Loucy (cell line): ENCODE measurements around the gene LRRN2.

Experiments used
- H2AFZ ChIP-seq: fragments of 200-600 bp; sonication (generic); 2 replicates; pipeline ENCODE4 v1.6.0; 2016; ENCODE audit warnings: antibody characterized with exemption, mild to moderate bottlenecking, low read length, moderate library complexity
- H3F3A ChIP-seq: fragments of 200-600 bp; 2 replicates; pipeline ENCODE4 v1.6.0; 2016; ENCODE audit warnings: antibody characterized with exemption, low read depth, mild to moderate bottlenecking
- H3K27me3 ChIP-seq: fragments of 200-600 bp; sonication (generic); 2 replicates; pipeline ENCODE4 v1.6.1; 2014; ENCODE audit warnings: low read length, mild to moderate bottlenecking; ENCODE audit not compliant: insufficient read depth, poor library complexity, severe bottlenecking
- H3K36me3 ChIP-seq: fragments of 200-600 bp; sonication (generic); 2 replicates; pipeline ENCODE4 v1.6.1; 2016; ENCODE audit warnings: low read length; ENCODE audit not compliant: insufficient read depth
- H3K4me1 ChIP-seq: fragments of 200-600 bp; sonication (generic); 2 replicates; pipeline ENCODE4 v1.5.1; 2014; ENCODE audit warnings: low read length, mild to moderate bottlenecking; ENCODE audit not compliant: insufficient read depth, poor library complexity, severe bottlenecking
- H3K4me2 ChIP-seq: fragments of 200-600 bp; sonication (generic); 2 replicates; pipeline ENCODE4 v1.6.0; 2014; ENCODE audit warnings: antibody characterized with exemption, low read length, low read depth, mild to moderate bottlenecking; ENCODE audit not compliant: poor library complexity, severe bottlenecking
- H3K4me3 ChIP-seq: fragments of 200-600 bp; sonication (generic); 2 replicates; pipeline ENCODE4 v1.5.1; 2014; ENCODE audit warnings: low read length, mild to moderate bottlenecking, mixed read lengths; ENCODE audit not compliant: poor library complexity, severe bottlenecking
- H3K79me2 ChIP-seq: fragments of 200-600 bp; sonication (generic); 2 replicates; pipeline ENCODE4 v1.6.1; 2014; ENCODE audit warnings: low read length; ENCODE audit not compliant: insufficient read depth
- H3K9ac ChIP-seq: fragments of 200-600 bp; sonication (generic); 2 replicates; pipeline ENCODE4 v1.6.0; 2014; ENCODE audit warnings: mild to moderate bottlenecking, low read depth, low read length, moderate library complexity; ENCODE audit not compliant: poor library complexity, severe bottlenecking
- H3K9me2 ChIP-seq: fragments of 200-600 bp; sonication (generic); replicated peaks from 2 replicates; pipeline ENCODE4 v1.6.1; 2016; ENCODE audit warnings: low read depth, low read length, mixed read lengths
- H3K9me3 ChIP-seq: fragments of 200-600 bp; sonication (generic); 2 replicates; pipeline ENCODE4 v1.6.1; 2014; ENCODE audit warnings: mild to moderate bottlenecking, antibody characterized with exemption, low read length, low read depth; ENCODE audit not compliant: insufficient read depth
- H4K20me1 ChIP-seq: fragments of 200-600 bp; sonication (generic); 2 replicates; pipeline ENCODE4 v1.6.0; 2014; ENCODE audit warnings: antibody characterized with exemption, low read length, mild to moderate bottlenecking; ENCODE audit not compliant: insufficient read depth, poor library complexity, severe bottlenecking
- CTCF ChIP-seq: fragments of 200-600 bp; sonication (generic); conservative IDR thresholded peaks from 2 replicates; pipeline ENCODE4 v1.5.1; 2014; ENCODE audit warnings: mild to moderate bottlenecking, antibody characterized with exemption, low read length
- EZH2phosphoT487 ChIP-seq: fragments of 200-600 bp; IDR thresholded peaks from 2 replicates; pipeline ENCODE4 v1.6.1; 2018; ENCODE audit warnings: antibody characterized with exemption, mild to moderate bottlenecking, moderate library complexity, borderline replicate concordance

The LRRN2 gene

DNA sequence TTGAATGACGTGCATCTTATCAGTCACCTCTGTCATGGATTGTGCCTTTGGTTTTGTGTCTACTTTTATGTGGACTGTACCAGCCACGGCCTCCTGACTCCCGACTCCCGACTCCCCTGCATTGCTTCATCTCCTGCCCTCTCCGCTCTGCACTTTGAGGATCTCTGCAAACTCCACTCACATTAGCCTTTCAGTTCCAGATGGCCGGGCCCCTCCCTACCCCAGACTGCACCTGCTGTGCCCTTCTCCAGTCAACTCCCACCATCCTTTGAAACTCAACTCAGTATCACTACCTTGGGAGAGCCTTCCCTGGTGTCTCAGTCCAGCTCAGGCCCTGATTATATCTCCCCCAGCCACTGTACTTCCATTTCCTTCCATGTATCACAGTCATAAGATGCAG is 97.9 kb downstream of the LRRN2 start:
- Histone ChIP-seq H3K27me3 (no peaks in the 10 kb centered on the region), H3K79me2 (no peaks in the 10 kb centered on the region), H3K9me3 (no peaks in the 10 kb centered on the region), H3K4me2 (no peak overlapping the region), H3K9ac (no peak overlapping the region), H4K20me1 (no peaks in the 10 kb centered on the region), H3K4me3 (no peak overlapping the region), H3F3A (no peaks in the 10 kb centered on the region), H2AFZ (no peak overlapping the region), H3K9me2 (no peaks in the 10 kb centered on the region), H3K36me3 (no peaks in the 10 kb centered on the region), H3K4me1 (no peaks in the 10 kb centered on the region)
- no peak for TF ChIP-seq CTCF
- no peak for TF ChIP-seq EZH2phosphoT487

DNA sequence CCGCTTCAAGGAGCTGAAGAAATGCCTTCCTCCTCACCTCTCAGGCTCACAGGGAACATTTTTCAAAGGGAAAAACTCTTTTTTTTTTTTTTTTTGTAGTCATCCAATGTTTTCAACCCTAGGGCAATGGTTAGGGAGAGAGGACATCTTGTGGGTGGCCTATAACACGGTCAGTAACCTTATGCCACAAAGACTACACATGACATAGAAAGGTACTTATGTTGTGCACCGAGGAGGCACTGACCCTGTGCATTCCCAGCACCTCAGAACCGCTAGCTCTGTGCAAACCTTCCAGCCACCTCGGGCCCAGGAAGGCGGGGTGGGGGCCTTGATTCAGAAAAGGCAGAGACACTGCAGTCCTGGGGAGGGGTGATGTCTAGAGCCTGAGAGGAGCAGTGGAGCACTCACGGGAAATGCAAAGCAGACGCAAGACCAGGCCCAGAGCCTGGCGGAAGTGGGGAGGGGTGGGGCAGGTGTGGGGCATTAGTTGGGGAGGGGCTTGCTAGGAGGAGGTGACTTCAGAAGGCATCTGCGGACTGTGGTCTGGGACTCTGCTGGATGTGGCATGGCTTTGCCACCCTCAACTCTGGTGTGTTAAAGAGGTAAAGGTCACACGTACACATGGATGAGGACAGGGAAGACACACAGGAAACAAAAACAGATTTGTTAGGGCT is 100.7 kb downstream of the LRRN2 start:
- Histone ChIP-seq H3K9me2 (no peaks in the 10 kb centered on the region), H3K27me3 (no peaks in the 10 kb centered on the region), H3K4me3 (no peak overlapping the region), H3K36me3 (no peaks in the 10 kb centered on the region), H3K79me2 (no peaks in the 10 kb centered on the region), H3K4me2 (no peak overlapping the region), H3K9ac (no peak overlapping the region), H2AFZ (no peak overlapping the region), H3K4me1 (no peaks in the 10 kb centered on the region), H3F3A (no peaks in the 10 kb centered on the region), H3K9me3 (no peaks in the 10 kb centered on the region), H4K20me1 (no peaks in the 10 kb centered on the region)
- TF ChIP-seq EZH2phosphoT487 (no peak), CTCF (no peak)

DNA sequence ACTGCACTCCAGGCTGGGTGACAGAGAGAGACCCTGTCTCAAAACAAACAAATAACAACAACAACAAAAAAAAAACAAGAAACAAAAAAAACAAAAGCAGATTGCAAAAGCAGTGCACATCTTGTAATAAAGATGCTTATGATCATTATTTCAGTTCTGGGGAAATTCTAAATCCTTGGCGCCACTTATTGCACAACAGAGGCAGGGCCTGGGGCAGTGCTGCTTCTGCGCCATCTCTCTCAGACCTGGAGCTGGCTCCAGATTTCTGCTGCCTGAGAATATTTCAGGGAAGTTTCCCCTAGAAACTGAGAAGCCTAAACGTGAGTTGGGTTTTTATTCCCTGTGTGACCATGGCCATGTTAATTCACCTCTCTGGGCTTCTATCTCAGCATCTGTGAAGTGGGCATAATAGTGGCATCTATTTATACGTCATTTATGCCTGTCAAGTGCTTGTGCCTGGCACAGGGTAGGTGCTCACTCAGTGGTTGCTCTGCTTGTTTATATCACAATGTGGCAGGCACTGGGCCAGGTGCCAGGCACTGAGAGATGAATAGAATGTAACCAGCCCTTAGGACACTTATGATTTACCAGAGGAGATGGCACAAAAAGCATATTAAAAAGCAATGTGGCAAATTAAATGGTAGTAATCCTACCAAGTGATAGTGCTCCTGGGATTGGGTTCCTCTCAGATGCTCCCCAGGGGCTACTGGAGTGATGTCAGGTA is 101.5 kb downstream of the LRRN2 start:
- Histone ChIP-seq H3K4me1 (no peaks in the 10 kb centered on the region), H3K9me3 (no peaks in the 10 kb centered on the region), H3F3A (no peaks in the 10 kb centered on the region), H4K20me1 (no peaks in the 10 kb centered on the region), H3K9me2 (no peaks in the 10 kb centered on the region), H3K27me3 (no peaks in the 10 kb centered on the region), H3K4me2 (no peak overlapping the region), H2AFZ (no peak overlapping the region), H3K36me3 (no peaks in the 10 kb centered on the region), H3K79me2 (no peaks in the 10 kb centered on the region), H3K4me3 (no peak overlapping the region), H3K9ac (no peak overlapping the region)
- no peak for TF ChIP-seq EZH2phosphoT487
- no peak for TF ChIP-seq CTCF
